Loucy (cell line): Measurements from ENCODE around the gene ZNF430.
"Not testable (repeated sequence)": the region's sequence is repeated elsewhere in the genome, so short reads cannot be mapped to it uniquely, and the experiment has no call there.

Source experiments
- H2AFZ ChIP-seq: fragments of 200-600 bp; sonication (generic); 2 replicates; pipeline ENCODE4 v1.6.0; 2016; ENCODE audit warnings: antibody characterized with exemption, mild to moderate bottlenecking, low read length, moderate library complexity
- H3F3A ChIP-seq: fragments of 200-600 bp; 2 replicates; pipeline ENCODE4 v1.6.0; 2016; ENCODE audit warnings: antibody characterized with exemption, low read depth, mild to moderate bottlenecking
- H3K27me3 ChIP-seq: fragments of 200-600 bp; sonication (generic); 2 replicates; pipeline ENCODE4 v1.6.1; 2014; ENCODE audit warnings: low read length, mild to moderate bottlenecking; ENCODE audit not compliant: insufficient read depth, poor library complexity, severe bottlenecking
- H3K36me3 ChIP-seq: fragments of 200-600 bp; sonication (generic); 2 replicates; pipeline ENCODE4 v1.6.1; 2016; ENCODE audit warnings: low read length; ENCODE audit not compliant: insufficient read depth
- H3K4me1 ChIP-seq: fragments of 200-600 bp; sonication (generic); 2 replicates; pipeline ENCODE4 v1.5.1; 2014; ENCODE audit warnings: low read length, mild to moderate bottlenecking; ENCODE audit not compliant: insufficient read depth, poor library complexity, severe bottlenecking
- H3K4me2 ChIP-seq: fragments of 200-600 bp; sonication (generic); 2 replicates; pipeline ENCODE4 v1.6.0; 2014; ENCODE audit warnings: antibody characterized with exemption, low read length, low read depth, mild to moderate bottlenecking; ENCODE audit not compliant: poor library complexity, severe bottlenecking
- H3K4me3 ChIP-seq: fragments of 200-600 bp; sonication (generic); 2 replicates; pipeline ENCODE4 v1.5.1; 2014; ENCODE audit warnings: low read length, mild to moderate bottlenecking, mixed read lengths; ENCODE audit not compliant: poor library complexity, severe bottlenecking
- H3K79me2 ChIP-seq: fragments of 200-600 bp; sonication (generic); 2 replicates; pipeline ENCODE4 v1.6.1; 2014; ENCODE audit warnings: low read length; ENCODE audit not compliant: insufficient read depth
- H3K9ac ChIP-seq: fragments of 200-600 bp; sonication (generic); 2 replicates; pipeline ENCODE4 v1.6.0; 2014; ENCODE audit warnings: mild to moderate bottlenecking, low read depth, low read length, moderate library complexity; ENCODE audit not compliant: poor library complexity, severe bottlenecking
- H3K9me2 ChIP-seq: fragments of 200-600 bp; sonication (generic); replicated peaks from 2 replicates; pipeline ENCODE4 v1.6.1; 2016; ENCODE audit warnings: low read depth, low read length, mixed read lengths
- H3K9me3 ChIP-seq: fragments of 200-600 bp; sonication (generic); 2 replicates; pipeline ENCODE4 v1.6.1; 2014; ENCODE audit warnings: mild to moderate bottlenecking, antibody characterized with exemption, low read length, low read depth; ENCODE audit not compliant: insufficient read depth
- H4K20me1 ChIP-seq: fragments of 200-600 bp; sonication (generic); 2 replicates; pipeline ENCODE4 v1.6.0; 2014; ENCODE audit warnings: antibody characterized with exemption, low read length, mild to moderate bottlenecking; ENCODE audit not compliant: insufficient read depth, poor library complexity, severe bottlenecking
- CTCF ChIP-seq: fragments of 200-600 bp; sonication (generic); conservative IDR thresholded peaks from 2 replicates; pipeline ENCODE4 v1.5.1; 2014; ENCODE audit warnings: mild to moderate bottlenecking, antibody characterized with exemption, low read length
- EZH2phosphoT487 ChIP-seq: fragments of 200-600 bp; IDR thresholded peaks from 2 replicates; pipeline ENCODE4 v1.6.1; 2018; ENCODE audit warnings: antibody characterized with exemption, mild to moderate bottlenecking, moderate library complexity, borderline replicate concordance

Gene ZNF430

GRCh38 chr19:21021238-21021637 is 781 bp downstream of the ZNF430 start:
- TF ChIP-seq CTCF: 0 out of 2 replicates have a peak, but pooled peaks have one; percentile 13
- H3K9me2 ChIP-seq, H3K9me3 ChIP-seq, H3K36me3 ChIP-seq, H3F3A ChIP-seq, H3K27me3 ChIP-seq: not testable (repeated sequence)
- Histone ChIP-seq H3K4me3 (peak overlapping the region; percentile 76), H4K20me1 (peaks cover 28% of the 10 kb centered on the region), H3K79me2 (peaks cover 56% of the 10 kb centered on the region), H2AFZ (peak overlapping the region; percentile 82; the same call in 1 of the 2 replicates), H3K4me1 (peaks cover 24% of the 10 kb centered on the region), H3K4me2 (peak overlapping the region; percentile 79), H3K9ac (peak overlapping the region; percentile 82)

GRCh38 chr19:21022996-21023395 is 2.5 kb downstream of the ZNF430 start:
- TF ChIP-seq CTCF (no peak), EZH2phosphoT487 (no peak)
- Histone ChIP-seq H3K4me2 (peak overlapping the region; percentile 79), H3K9ac (peak overlapping the region; percentile 82), H3K79me2 (peaks cover 73% of the 10 kb centered on the region), H2AFZ (no peak overlapping the region), H3K4me1 (peaks cover 35% of the 10 kb centered on the region), H4K20me1 (peaks cover 40% of the 10 kb centered on the region), H3K9me2 (no peaks in the 10 kb centered on the region), H3K36me3 (peaks cover 4% of the 10 kb centered on the region; the same call in 1 of the 2 replicates), H3K27me3 (no peaks in the 10 kb centered on the region), H3K9me3 (no peaks in the 10 kb centered on the region), H3K4me3 (peak overlapping the region; percentile 76), H3F3A (no peaks in the 10 kb centered on the region)

- TF ChIP-seq CTCF: no peak
- Histone ChIP-seq H3K9me3 (no peaks in the 10 kb centered on the region), H3K79me2 (peaks cover 82% of the 10 kb centered on the region), H3K36me3 (peaks cover 4% of the 10 kb centered on the region; the same call in 1 of the 2 replicates), H4K20me1 (peaks cover 49% of the 10 kb centered on the region), H3K4me3 (peak overlapping the region; percentile 76), H2AFZ (no peak overlapping the region), H3K27me3 (no peaks in the 10 kb centered on the region), H3K9me2 (no peaks in the 10 kb centered on the region), H3K9ac (no peak overlapping the region), H3K4me1 (peaks cover 44% of the 10 kb centered on the region), H3K4me2 (peak overlapping the region; percentile 79), H3F3A (no peaks in the 10 kb centered on the region)
Measured at GRCh38 chr19:21023901-21024300, 3.4 kb downstream of the ZNF430 start.
